COLO829 (cell line): ENCODE data around the gene TFPI.

ENCODE experiments used
- DNase-seq: peaks from one replicate; pipeline ENCODE4 v3.0.0; 2012; ENCODE audit warnings: low spot score

Gene TFPI

GRCh38 chr2:187461294-187462261, 92.7 kb downstream of the TFPI start:
- no peak for DNase-seq

- DNase-seq: no peak
Measured at GRCh38 chr2:187459256-187459655, 95.0 kb downstream of the TFPI start.

GRCh38 chr2:187453078-187453641, 101.1 kb downstream of the TFPI start:
- peak; percentile 27 for DNase-seq

- no peak for DNase-seq
Measured at GRCh38 chr2:187451510-187451909, 102.7 kb downstream of the TFPI start.

- no peak for DNase-seq
Measured at GRCh38 chr2:187447336-187447735, 106.9 kb downstream of the TFPI start.

- no peak for DNase-seq
Measured at GRCh38 chr2:187446711-187447110, 107.5 kb downstream of the TFPI start.

GRCh38 chr2:187445051-187445450, 109.2 kb downstream of the TFPI start:
- no peak for DNase-seq

GRCh38 chr2:187442778-187443177, 111.5 kb downstream of the TFPI start:
- DNase-seq: no peak

GRCh38 chr2:187442378-187442777, 111.9 kb downstream of the TFPI start:
- DNase-seq: no peak

GRCh38 chr2:187440101-187440675, 114.0 kb downstream of the TFPI start:
- no peak for DNase-seq

GRCh38 chr2:187438455-187438854, 115.8 kb downstream of the TFPI start:
- no peak for DNase-seq

- no peak for DNase-seq
Measured at GRCh38 chr2:187435756-187436155, 118.5 kb downstream of the TFPI start.

GRCh38 chr2:187435078-187435477, 119.2 kb downstream of the TFPI start:
- DNase-seq: no peak

GRCh38 chr2:187434342-187434785, 119.9 kb downstream of the TFPI start:
- peak; percentile 8 for DNase-seq

- DNase-seq: no peak
Measured at GRCh38 chr2:187431911-187432310, 122.3 kb downstream of the TFPI start.

GRCh38 chr2:187429989-187430388, 124.2 kb downstream of the TFPI start:
- DNase-seq: no peak

GRCh38 chr2:187424146-187424545, 130.1 kb downstream of the TFPI start:
- DNase-seq: no peak

- DNase-seq: no peak
Measured at GRCh38 chr2:187422282-187422681, 132.0 kb downstream of the TFPI start.

GRCh38 chr2:187421519-187421918, 132.7 kb downstream of the TFPI start:
- DNase-seq: no peak

- no peak for DNase-seq
Measured at GRCh38 chr2:187419808-187420207, 134.4 kb downstream of the TFPI start.

GRCh38 chr2:187415449-187415848, 138.8 kb downstream of the TFPI start:
- DNase-seq: no peak
